Measurements from ENCODE around the gene RPL31. TPM values are rescaled to one million over a fixed set of nuclear protein-coding genes. Genes with fewer than 3 reads are reported as not detected.
"Not testable (repeated sequence)": the region's sequence is repeated elsewhere in the genome, so short reads cannot be mapped to it uniquely, and the experiment has no call there.

Gene RPL31
- total RNA-seq, 1 donor from 2014 or later = 649 TPM

DNA sequence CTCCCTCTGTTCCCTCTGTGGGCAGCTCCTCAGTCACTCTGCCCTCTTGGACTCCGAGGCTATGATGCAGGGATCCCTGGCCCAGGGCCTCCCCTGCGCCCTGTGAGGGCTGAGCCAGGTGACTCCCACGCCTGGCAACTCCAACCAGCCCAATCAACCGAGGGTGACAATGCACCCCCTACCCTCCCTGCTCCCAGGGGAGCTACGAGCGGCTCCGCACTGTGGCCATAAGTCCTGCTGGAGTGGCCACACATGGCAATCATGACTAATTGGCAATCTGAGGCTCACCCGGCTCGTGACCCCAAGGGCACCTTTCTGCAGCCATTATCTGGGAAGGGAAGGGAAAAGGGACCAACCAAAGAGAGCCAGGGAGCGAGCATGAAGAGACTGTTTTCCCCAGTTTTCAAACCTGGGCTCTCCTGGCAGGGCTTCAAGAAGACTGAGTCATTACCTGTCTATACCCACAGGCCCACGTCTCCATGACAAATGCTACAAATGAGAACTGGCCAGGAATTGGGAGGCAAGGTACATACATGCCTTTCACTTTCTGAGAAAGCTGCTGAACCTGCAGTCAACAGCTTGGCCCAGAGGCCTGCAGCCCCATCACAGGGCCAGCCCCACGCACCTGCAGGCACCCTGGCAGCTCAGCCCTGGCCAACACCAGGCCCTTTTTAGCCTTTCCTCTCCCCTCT is 45.1 kb downstream of the RPL31 start:
- intact Hi-C loops (cut with DNase I) = no loop called here
- DNase-seq (ENCODE audit: low spot score) = no peak

GRCh38 chr2:101047774-101048173 is 45.7 kb downstream of the RPL31 start:
- no peak for DNase-seq (ENCODE audit: low spot score)
- intact Hi-C loops (cut with DNase I) = no loop called here

DNA sequence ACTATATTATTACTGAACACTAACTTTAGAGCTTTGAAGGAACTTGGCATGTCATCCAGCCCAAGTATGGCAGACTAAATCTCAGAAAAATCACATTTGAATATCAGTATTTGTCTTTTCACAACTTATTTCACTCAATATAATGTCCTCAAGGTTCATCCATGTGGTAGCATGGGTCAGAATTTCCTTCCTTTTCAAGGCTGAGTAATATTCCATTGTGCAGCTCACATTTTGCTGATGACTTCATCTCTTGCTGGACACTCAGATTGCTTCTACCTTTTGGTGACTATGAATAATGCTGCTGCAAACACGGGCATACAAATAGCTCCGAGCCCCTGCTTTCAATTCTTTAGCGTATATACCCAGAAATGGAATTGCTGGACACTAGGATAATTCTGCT is 46.7 kb downstream of the RPL31 start:
- intact Hi-C loops (cut with DNase I) = no loop called here
- no peak for DNase-seq (ENCODE audit: low spot score)

DNA sequence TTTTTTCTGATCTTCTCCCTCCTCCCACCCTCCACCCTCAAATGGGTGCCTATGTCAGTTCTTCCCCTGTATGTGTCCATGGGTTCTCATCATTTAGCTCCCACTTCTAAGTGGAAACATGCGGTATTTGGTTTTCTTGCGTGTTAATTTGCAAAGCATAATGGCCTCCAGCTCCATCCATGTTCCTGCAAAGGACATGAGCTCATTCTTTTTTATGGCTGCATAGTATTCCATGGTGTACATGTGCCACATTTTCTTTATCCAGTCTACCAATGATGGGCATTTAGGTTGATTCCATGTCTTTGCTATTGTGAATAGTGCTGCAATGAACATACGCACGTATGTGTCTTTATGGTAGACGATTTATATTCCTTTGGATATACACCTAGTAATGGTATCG is 48.8 kb downstream of the RPL31 start:
- DNase-seq (ENCODE audit: low spot score); intact Hi-C loops (cut with DNase I): not testable (repeated sequence)

DNA sequence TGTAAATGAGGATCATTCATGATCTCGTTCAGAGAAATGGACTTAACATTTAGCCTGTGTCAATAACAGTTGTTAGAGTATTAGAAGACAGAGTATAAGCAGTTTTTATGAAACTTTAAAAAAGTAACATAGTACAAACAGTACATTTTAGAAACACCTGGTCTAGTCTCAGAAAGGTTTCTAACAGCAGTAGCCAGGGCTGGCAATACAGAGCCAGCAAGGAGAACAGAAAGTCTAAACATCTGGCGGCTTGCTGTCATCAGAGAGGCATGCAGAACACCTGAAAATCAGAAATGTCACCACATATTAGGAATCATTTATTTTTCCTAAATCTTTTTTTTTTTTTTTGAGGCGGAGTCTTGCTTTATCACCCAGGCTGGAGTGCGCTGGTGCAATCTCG is 50.1 kb downstream of the RPL31 start:
- intact Hi-C loops (cut with DNase I) = no loop called here

DNA sequence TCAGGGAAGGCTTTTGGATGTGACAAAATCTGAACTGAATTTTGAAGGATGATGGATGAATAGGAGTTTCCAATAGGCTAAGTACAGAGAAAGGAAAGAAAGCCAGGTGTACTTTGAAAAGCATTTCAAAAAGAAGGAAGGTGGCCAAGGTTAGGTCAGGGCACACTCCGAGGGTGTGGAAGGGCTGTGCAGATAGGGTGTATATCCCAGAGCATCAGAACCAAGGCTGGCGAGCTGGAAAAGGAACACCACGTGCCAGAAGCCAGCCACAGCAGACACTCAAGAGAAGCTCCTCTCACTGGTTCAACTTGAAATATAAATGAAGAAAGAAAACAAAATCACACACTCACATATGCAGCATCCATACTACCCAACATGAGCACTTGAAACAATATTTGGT is 51.0 kb downstream of the RPL31 start:
- DNase-seq (ENCODE audit: low spot score) = no peak
- intact Hi-C loops (cut with DNase I) = no loop called here

More for the DNA sequence above, 50.1 kb downstream of the RPL31 start:
- DNase-seq (ENCODE audit: low spot score) = no peak

Other genes starting within 250 kb of the RPL31 start
- 54.0 TPM for gene NPAS2, start 182.2 kb upstream of the RPL31 start, total RNA-seq
- gene TBC1D8, start 149.1 kb downstream of the RPL31 start, total RNA-seq = 52.3 TPM